Suprapubic skin (tissue), 4 donors: ENCODE data around the gene COL19A1.

Experiments
- CTCF ChIP-seq, 2 donors: fragments of 200-600 bp in 1 of 2; fragments of 450-650 bp in 1 of 2; sonication (generic) in 1 of 2; IDR thresholded peaks; one replicate each; pipeline ENCODE4 v1.5.1; 2016 to 2019; ENCODE audit warnings: antibody characterized with exemption in 2 of 2, mild to moderate bottlenecking in 1 of 2, moderate library complexity in 1 of 2
- POLR2A ChIP-seq, 2 donors: fragments of 450-650 bp; IDR thresholded peaks; one replicate each; pipeline ENCODE4 v1.6.1; 2017; ENCODE audit warnings: antibody characterized with exemption in 2 of 2, mild to moderate bottlenecking in 2 of 2, moderate library complexity in 2 of 2
- POLR2AphosphoS5 ChIP-seq, 3 donors: sonication (generic); formaldehyde crosslinking; IDR thresholded peaks; one replicate each; pipeline ENCODE4 v1.6.1; 2017; ENCODE audit warnings: antibody characterized with exemption in 3 of 3

GRCh38 chr6:69980624-69981023, 114.3 kb downstream of the COL19A1 start:
- TF ChIP-seq CTCF (IDR thresholded peaks at IDR 0.05) (no peak), POLR2A (IDR thresholded peaks at IDR 0.05) (no peak), POLR2AphosphoS5 (IDR thresholded peaks at IDR 0.05) (no peak)
